ENCODE data around the gene HNRNPH3.
"Not testable (repeated sequence)": the region's sequence is repeated elsewhere in the genome, so short reads cannot be mapped to it uniquely, and the experiment has no call there.

The HNRNPH3 gene

DNA sequence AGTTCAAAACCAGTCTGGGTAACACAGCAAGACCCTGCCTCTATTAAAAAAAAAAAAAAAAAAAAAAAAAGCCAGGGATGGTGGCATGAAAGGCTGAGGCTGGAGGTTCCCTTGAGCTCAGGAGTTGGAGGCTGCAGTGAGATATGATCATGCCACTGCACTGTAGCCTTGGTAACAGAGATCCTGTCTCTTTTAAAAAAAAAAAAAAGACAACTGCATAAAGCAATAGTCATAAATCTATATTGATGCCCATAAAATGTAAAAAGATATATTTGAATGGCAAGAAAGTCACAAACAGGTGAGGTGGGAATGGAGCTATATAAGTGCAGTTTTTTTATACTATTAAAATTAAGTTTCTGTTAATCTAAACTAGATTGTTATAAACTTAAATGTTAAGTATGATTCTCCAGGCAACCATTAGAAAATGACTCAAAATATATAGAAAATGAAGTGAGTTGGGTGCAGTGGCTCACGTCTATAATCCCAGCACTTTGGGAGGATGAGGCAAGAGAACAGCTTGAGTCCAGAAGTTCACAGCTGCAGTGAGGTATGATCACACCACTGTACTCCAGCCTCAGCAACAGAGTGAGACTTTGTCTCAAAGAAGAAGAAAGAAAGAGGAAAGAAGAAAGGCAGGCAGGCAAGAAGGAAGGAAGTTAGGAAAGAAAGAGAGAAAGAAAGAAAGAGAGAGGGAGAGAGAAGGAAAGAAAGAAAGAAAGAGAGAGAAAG lies 13.4 kb upstream of the HNRNPH3 start:
- H3K4me1 Mint-ChIP-seq, result peaks cover 15% of the 10 kb centered on the region
- no peaks in the 10 kb centered on the region for H3K27me3 Mint-ChIP-seq
- DNase-seq, result no peak
- no peak for ATAC-seq
- H3K4me3 Mint-ChIP-seq, result no peak overlapping the region
- peak overlapping the region in 1 of 2 donors; percentile 0 for H3K27ac Mint-ChIP-seq
- peaks cover 15 to 21% of the 10 kb centered on the region in 2 donors for H3K9me3 Mint-ChIP-seq

DNA sequence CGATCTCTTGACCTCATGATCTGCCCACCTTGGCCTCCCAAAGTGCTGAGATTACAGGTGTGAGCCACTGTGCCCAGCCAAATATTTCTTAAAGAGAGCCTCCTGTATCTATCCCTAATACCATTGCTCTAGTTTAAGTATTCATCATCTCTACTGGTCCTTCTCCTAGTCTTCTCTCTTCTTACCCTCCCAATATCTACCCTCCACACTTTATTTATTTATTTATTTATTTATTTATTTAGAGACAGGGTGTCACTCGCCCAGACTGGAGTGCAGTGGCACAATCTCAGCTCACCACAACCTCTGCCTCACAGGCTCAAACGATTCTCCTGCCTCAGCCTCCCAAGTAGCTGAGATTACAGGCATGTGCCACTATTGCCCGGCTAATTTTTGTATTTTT lies 7.5 kb upstream of the HNRNPH3 start:
- DNase-seq, ATAC-seq, H3K9me3 Mint-ChIP-seq, H3K27me3 Mint-ChIP-seq, H3K4me3 Mint-ChIP-seq, H3K4me1 Mint-ChIP-seq, H3K27ac Mint-ChIP-seq: not testable (repeated sequence)

- Mint-ChIP-seq H3K27me3 (no peaks in the 10 kb centered on the region), H3K9me3 (no peaks in the 10 kb centered on the region), H3K4me1 (peaks cover 29% of the 10 kb centered on the region), H3K27ac (peak overlapping the region in 1 of 2 donors; percentile 1), H3K4me3 (peak overlapping the region; percentile 34 to 35)
- DNase-seq (no peak), ATAC-seq (no peak)
Measured at GRCh38 chr10:68327889-68328786, 3.7 kb upstream of the HNRNPH3 start.

- Mint-ChIP-seq H3K9me3 (no peaks in the 10 kb centered on the region), H3K27me3 (no peaks in the 10 kb centered on the region), H3K4me3 (no peak overlapping the region), H3K27ac (no peak overlapping the region), H3K4me1 (peaks cover 31% of the 10 kb centered on the region)
- no peak for ATAC-seq
- no peak for DNase-seq
Measured at GRCh38 chr10:68329506-68329861, 2.4 kb upstream of the HNRNPH3 start.

GRCh38 chr10:68330852-68331454 lies 911 bp upstream of the HNRNPH3 start:
- ATAC-seq (no peak), DNase-seq (peak in 1 of 2 donors; percentile 21)
- peak overlapping the region; percentile 91 to 99 for H3K4me3 Mint-ChIP-seq
- no peaks in the 10 kb centered on the region for H3K9me3 Mint-ChIP-seq
- H3K4me1 Mint-ChIP-seq, result peaks cover 44% of the 10 kb centered on the region
- no peaks in the 10 kb centered on the region for H3K27me3 Mint-ChIP-seq
- peak overlapping the region; percentile 100 for H3K27ac Mint-ChIP-seq

DNA sequence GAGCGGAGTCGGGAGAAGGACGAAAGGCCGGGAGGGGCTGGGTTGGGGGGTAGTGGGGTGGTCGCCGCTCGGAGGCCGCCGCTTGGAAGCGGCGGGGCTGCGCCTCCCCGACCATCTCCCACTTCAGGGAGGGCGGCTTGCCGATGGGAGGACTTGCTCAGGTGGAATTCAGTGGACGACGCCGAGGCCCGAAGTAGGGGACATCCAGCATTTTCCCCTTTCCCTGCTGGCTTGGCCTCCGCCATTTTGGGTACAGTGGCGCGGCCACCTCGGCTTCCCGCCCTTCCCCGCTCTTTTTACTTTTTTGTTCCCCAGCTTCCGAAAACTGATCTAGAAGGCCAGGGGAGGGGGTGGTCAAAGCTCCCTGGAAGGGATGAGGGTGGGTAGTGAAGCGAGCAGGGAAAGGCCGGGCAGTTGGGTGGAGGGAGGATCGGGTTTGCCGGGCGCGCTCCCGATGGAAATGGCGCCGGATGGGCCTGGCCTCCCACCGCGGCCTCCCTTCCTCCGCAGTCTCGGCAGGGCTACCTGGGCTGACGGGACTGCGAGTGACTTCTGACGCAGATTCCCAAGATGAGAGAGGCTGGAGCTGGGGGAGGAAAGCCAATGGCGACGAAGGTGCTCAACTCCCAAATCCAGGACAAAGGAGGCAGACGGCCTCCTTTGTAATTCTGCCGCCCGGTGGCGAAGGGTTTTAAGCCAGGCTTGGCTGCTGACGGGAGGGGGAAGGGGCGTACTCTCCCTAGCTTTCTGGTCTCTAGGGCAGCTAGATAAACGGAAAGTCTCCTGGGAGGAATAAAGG lies 594 bp downstream of the HNRNPH3 start, which contains the start of gene PBLD:
TSS of gene PBLD (minus strand) at position 670 of the 799 bp plus-strand sequence. CDS start 26,084 bp downstream, outside the sequence.
- ATAC-seq (peak; percentile 37), DNase-seq (peak; percentile 65 to 74)
- peak within 1 kb of the TSS; percentile 100 for H3K27ac Mint-ChIP-seq
- H3K27me3 Mint-ChIP-seq, result no peaks in the 10 kb centered on the region
- peaks cover 59% of the 10 kb centered on the region for H3K4me1 Mint-ChIP-seq
- peak within 1 kb of the TSS; percentile 91 to 99 for H3K4me3 Mint-ChIP-seq
- H3K9me3 Mint-ChIP-seq, result no peaks in the 10 kb centered on the region

DNA sequence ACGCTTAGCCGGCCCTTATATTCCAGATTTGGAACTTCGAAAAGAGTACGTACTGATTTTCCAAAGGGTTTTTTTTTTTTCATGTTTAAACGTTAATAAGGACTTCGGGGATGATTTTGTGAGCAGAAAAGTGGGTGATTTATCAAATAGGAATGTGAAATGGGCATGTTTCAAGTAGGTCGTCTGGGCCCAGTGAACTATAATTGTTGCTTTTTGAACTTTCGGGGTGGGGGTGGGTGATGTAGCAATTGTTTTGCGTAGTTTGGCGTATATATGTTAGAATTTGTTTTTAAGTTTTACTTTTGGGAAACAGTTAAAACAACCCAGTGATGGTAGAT lies 1.2 kb downstream of the HNRNPH3 start:
- DNase-seq (no peak), ATAC-seq (no peak)
- Mint-ChIP-seq H3K9me3 (no peaks in the 10 kb centered on the region), H3K4me3 (peak overlapping the region; percentile 91 to 99), H3K27me3 (no peaks in the 10 kb centered on the region), H3K27ac (peak overlapping the region; percentile 100), H3K4me1 (peaks cover 64% of the 10 kb centered on the region)

GRCh38 chr10:68333440-68334431 lies 1.9 kb downstream of the HNRNPH3 start:
- ATAC-seq (no peak), DNase-seq (no peak)
- no peaks in the 10 kb centered on the region for H3K9me3 Mint-ChIP-seq
- H3K4me3 Mint-ChIP-seq, result peak overlapping the region; percentile 91 to 99
- peaks cover 65% of the 10 kb centered on the region for H3K4me1 Mint-ChIP-seq
- H3K27ac Mint-ChIP-seq, result peak overlapping the region; percentile 100
- H3K27me3 Mint-ChIP-seq, result no peaks in the 10 kb centered on the region

- Mint-ChIP-seq H3K4me1 (peaks cover 75% of the 10 kb centered on the region), H3K27ac (peak overlapping the region; percentile 69 to 90), H3K27me3 (no peaks in the 10 kb centered on the region), H3K9me3 (no peaks in the 10 kb centered on the region), H3K4me3 (peak overlapping the region; percentile 91 to 99)
- no peak for ATAC-seq
- no peak for DNase-seq
Measured at GRCh38 chr10:68334672-68335467, 3.0 kb downstream of the HNRNPH3 start.

DNA sequence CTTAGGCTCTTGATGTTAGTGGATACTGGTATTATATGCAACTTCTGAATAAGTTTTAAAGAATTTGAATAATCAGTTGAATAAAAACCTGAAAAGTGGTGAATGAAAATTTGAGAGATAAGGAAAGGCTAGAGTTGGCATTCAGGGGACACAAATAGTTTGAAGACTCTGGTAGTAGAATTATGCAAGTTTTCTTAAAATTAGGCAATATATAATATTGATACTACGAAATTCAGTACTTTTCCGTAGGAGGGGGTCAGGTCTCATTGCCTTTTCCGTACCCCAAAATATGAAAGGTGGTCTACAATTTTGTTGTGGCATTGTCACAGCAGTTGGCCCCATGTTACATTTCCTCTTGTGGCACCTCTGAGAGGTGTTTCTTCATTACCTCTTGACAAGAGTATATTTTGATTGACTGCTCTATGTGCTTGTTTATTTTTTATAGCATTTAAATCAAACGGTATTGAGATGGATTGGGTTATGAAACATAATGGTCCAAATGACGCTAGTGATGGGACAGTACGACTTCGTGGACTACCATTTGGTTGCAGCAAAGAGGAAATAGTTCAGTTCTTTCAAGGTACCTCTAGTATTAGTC lies 5.0 kb downstream of the HNRNPH3 start:
- Mint-ChIP-seq H3K4me3 (peak overlapping the region; percentile 81 to 91), H3K27ac (peak overlapping the region; percentile 3 to 88), H3K9me3 (no peaks in the 10 kb centered on the region), H3K27me3 (no peaks in the 10 kb centered on the region), H3K4me1 (peaks cover 71% of the 10 kb centered on the region)
- no peak for ATAC-seq
- no peak for DNase-seq

GRCh38 chr10:68340358-68341080 lies 8.7 kb downstream of the HNRNPH3 start:
- DNase-seq, result no peak
- H3K27me3 Mint-ChIP-seq, result no peaks in the 10 kb centered on the region
- H3K4me1 Mint-ChIP-seq, result peaks cover 65% of the 10 kb centered on the region
- no peaks in the 10 kb centered on the region for H3K9me3 Mint-ChIP-seq
- H3K4me3 Mint-ChIP-seq, result no peak overlapping the region
- no peak for ATAC-seq
- H3K27ac Mint-ChIP-seq, result no peak overlapping the region

GRCh38 chr10:68342909-68343516 lies 11.1 kb downstream of the HNRNPH3 start:
- H3K9me3 Mint-ChIP-seq, result no peaks in the 10 kb centered on the region
- H3K27ac Mint-ChIP-seq, result no peak overlapping the region
- H3K27me3 Mint-ChIP-seq, result no peaks in the 10 kb centered on the region
- no peak for ATAC-seq
- peaks cover 48% of the 10 kb centered on the region for H3K4me1 Mint-ChIP-seq
- H3K4me3 Mint-ChIP-seq, result no peak overlapping the region
- DNase-seq, result no peak

Measured in stimulated activated naive CD8-positive, alpha-beta T cell treated with anti-CD3 and anti-CD28 coated beads, Interleukin-15, amount 100 ng/mL, for 72 hours (primary cell).